Measurements from ENCODE around the gene CITED1. TPM values are rescaled to one million over a fixed set of nuclear protein-coding genes. Genes with fewer than 3 reads are reported as not detected.

Gene CITED1
- total RNA-seq, 1 experiment from 2014 or later = 0.36 TPM

DNA sequence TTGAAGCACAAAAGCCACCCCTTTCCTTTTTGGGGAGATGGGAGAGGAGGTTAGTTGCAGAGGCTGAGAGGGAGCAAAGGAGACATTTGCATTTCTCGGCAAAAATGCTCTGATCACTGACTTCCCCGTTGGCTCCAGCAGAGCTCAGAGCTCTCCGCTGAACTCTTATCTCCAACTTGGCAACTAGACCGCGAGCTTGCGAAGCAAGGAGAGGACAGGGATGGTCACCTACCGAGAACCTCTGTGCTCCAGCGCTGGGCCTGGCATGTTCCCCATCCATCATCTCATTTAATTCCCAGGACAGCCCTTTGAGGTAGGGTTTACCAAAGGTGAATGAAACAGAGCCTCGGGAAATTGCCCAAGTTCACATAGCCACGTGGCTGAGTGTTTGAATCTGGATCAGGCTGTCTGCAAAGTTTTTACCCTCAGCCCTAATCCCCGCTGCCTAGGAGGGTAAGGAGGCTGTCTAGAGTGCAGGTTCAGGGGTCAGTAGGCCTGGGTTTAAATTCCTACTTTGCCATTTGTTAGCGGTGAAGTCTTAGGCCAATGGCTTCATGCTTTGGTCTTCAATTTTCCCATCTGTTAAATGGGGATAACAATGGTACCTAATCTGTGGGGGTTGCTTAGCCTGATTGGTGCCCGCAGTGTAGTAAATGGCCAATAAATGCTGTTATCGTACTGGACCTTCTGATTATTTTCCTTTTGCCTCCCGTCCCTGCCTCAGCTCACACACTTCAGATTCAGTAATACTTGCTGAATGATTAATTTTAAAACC lies 3.8 kb upstream of the CITED1 start:
- no peak for DNase-seq (ENCODE audit: low read depth, low spot score)
- ATAC-seq = no peak
- in situ Hi-C loops (cut with HindIII; ENCODE audit: low pct_unique_long_range_greater_than_20kb, low sequenced_read_pairs) (no loop called here), intact Hi-C loops (cut with micrococcal nuclease; ENCODE audit: unreplicated experiment) (no loop called here)
- Histone ChIP-seq H3K4me1 (ENCODE audit: control insufficient read depth, insufficient read depth, low read length) (peaks cover 4% of the 10 kb centered on the region), H3K27ac (ENCODE audit: low read length) (no peak overlapping the region), H3K4me3 (ENCODE audit: low read depth in 2 of 2, low read length in 2 of 2) (peak overlapping the region; percentile 33 to 59), H3K36me3 (ENCODE audit: control insufficient read depth, insufficient read depth, low read length) (no peaks in the 10 kb centered on the region), H3K9me3 (ENCODE audit: control insufficient read depth, insufficient read depth, low read depth, low read length) (no peaks in the 10 kb centered on the region), H3K27me3 (ENCODE audit: control insufficient read depth, insufficient read depth, low read length) (no peaks in the 10 kb centered on the region; the same call in 1 of the 2 replicates)
- TF ChIP-seq TCF7L2 (IDR thresholded peaks at IDR 0.05; ENCODE audit: low read depth, low read length) (no peak), POLR2AphosphoS5 (IDR thresholded peaks at IDR 0.05; ENCODE audit: low read depth, low read length) (no peak), REST (IDR thresholded peaks at IDR 0.05; ENCODE audit: insufficient read depth in 1 of 2, low read depth in 2 of 2, low read length in 1 of 2) (no peak), SIN3A (IDR thresholded peaks at IDR 0.05; ENCODE audit: borderline replicate concordance, insufficient read depth, low read depth, low read length) (no peak)
- TF ChIP-seq, protein P1, sequence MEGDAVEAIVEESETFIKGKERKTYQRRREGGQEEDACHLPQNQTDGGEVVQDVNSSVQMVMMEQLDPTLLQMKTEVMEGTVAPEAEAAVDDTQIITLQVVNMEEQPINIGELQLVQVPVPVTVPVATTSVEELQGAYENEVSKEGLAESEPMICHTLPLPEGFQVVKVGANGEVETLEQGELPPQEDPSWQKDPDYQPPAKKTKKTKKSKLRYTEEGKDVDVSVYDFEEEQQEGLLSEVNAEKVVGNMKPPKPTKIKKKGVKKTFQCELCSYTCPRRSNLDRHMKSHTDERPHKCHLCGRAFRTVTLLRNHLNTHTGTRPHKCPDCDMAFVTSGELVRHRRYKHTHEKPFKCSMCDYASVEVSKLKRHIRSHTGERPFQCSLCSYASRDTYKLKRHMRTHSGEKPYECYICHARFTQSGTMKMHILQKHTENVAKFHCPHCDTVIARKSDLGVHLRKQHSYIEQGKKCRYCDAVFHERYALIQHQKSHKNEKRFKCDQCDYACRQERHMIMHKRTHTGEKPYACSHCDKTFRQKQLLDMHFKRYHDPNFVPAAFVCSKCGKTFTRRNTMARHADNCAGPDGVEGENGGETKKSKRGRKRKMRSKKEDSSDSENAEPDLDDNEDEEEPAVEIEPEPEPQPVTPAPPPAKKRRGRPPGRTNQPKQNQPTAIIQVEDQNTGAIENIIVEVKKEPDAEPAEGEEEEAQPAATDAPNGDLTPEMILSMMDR (IDR thresholded peaks at IDR 0.05) = no peak
- ChIA-PET CTCF (no interaction called here), POLR2A (interaction anchor here (0.6 kb wide), 1 partner anchor 115 kb away, joined by 3 read pairs; no protein-coding TSS in a partner anchor)
- BruUV-seq (replicated peaks) = no TSS peak

- POLR2A ChIA-PET = interaction anchor here (0.6 kb wide), 1 partner anchor 114 kb away, joined by 3 read pairs; no protein-coding TSS in a partner anchor
- CTCF ChIA-PET = interaction anchor here (0.7 kb wide), 1 partner anchor 232 kb away, joined by 3 read pairs; no protein-coding TSS in a partner anchor
- DNase-seq (ENCODE audit: low read depth, low spot score) = peak; percentile 42
- Histone ChIP-seq H3K36me3 (ENCODE audit: control insufficient read depth, insufficient read depth, low read length) (no peaks in the 10 kb centered on the region), H3K9me3 (ENCODE audit: control insufficient read depth, insufficient read depth, low read depth, low read length) (no peaks in the 10 kb centered on the region), H3K4me3 (ENCODE audit: low read depth in 2 of 2, low read length in 2 of 2) (peak overlapping the region; percentile 33 to 59), H3K27ac (ENCODE audit: low read length) (no peak overlapping the region), H3K4me1 (ENCODE audit: control insufficient read depth, insufficient read depth, low read length) (peaks cover 4% of the 10 kb centered on the region), H3K27me3 (ENCODE audit: control insufficient read depth, insufficient read depth, low read length) (no peaks in the 10 kb centered on the region; the same call in 1 of the 2 replicates)
- TF ChIP-seq REST (IDR thresholded peaks at IDR 0.05; ENCODE audit: insufficient read depth in 1 of 2, low read depth in 2 of 2, low read length in 1 of 2) (no peak), TCF7L2 (IDR thresholded peaks at IDR 0.05; ENCODE audit: low read depth, low read length) (peak; percentile 29; the same call in 1 of the 2 replicates)
- no TSS peak for BruUV-seq (replicated peaks)
- intact Hi-C loops (cut with micrococcal nuclease; ENCODE audit: unreplicated experiment) (no loop called here), in situ Hi-C loops (cut with HindIII; ENCODE audit: low pct_unique_long_range_greater_than_20kb, low sequenced_read_pairs) (no loop called here)
- ATAC-seq = peak; percentile 74
These were observed 3.0 kb upstream of the CITED1 start for GRCh38 chrX:72308566-72309296.
